CD4-positive, alpha-beta T cell treated with Interleukin-21 for 1 hour (primary cell): ENCODE measurements around the gene RXRA.

Experiments used
- DNase-seq: peaks from one replicate; pipeline ENCODE4 v3.0.0-alpha.2; 2020

Gene RXRA

DNA sequence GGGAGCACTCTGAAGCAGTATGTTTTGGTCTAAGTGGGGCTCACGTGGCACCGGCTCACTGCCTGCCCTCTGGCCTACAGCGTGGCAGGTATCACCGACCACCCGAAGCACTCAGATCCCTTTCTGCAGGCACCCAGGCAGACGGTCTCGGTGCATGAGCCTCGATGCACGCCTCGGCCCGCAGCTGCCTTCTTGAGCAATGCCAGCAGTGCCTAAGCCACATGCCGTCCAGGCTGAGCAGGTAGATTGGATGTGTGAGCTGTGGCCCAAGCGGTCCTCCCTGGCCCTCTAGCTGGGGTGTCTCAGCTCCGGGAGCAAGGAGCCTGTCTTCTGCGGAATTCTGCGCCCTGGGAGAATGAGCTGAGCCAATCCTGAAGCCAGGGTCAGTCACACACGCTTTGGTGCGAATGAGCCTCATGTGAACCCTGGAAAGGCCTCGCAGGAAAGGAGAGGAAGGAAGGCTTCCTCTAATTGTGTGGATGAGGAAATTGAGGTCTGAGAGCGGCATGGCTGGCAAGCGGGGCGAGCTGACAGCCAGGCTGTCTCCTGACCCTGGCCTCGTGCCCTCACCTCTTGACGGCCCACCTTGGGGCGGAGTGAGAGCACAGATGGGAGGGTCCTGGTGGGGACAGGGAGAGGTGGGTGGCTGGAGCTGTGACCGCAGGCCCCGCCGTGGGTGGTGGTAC is 14.4 kb downstream of the RXRA start:
- no peak for DNase-seq

DNA sequence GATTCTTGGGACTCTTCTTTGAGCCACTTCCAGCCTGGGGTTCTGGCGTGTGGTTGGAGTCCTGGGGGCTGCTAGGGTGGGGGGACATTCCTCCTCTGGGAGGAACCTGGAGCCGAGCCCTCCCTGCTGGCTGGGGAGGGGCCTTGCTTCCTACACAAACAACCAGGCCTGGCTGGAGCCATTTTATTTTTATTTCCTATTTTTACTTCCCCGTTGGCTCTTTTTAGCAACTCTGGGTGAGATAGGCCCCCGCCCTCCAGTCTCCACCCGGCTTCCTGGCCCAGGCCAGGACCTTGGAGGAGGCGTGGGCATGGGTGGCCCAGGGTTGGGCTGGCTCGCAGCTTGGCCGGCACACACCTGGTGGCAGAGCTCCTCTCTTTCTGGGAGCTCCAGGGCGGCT is 15.1 kb downstream of the RXRA start:
- no peak for DNase-seq

DNA sequence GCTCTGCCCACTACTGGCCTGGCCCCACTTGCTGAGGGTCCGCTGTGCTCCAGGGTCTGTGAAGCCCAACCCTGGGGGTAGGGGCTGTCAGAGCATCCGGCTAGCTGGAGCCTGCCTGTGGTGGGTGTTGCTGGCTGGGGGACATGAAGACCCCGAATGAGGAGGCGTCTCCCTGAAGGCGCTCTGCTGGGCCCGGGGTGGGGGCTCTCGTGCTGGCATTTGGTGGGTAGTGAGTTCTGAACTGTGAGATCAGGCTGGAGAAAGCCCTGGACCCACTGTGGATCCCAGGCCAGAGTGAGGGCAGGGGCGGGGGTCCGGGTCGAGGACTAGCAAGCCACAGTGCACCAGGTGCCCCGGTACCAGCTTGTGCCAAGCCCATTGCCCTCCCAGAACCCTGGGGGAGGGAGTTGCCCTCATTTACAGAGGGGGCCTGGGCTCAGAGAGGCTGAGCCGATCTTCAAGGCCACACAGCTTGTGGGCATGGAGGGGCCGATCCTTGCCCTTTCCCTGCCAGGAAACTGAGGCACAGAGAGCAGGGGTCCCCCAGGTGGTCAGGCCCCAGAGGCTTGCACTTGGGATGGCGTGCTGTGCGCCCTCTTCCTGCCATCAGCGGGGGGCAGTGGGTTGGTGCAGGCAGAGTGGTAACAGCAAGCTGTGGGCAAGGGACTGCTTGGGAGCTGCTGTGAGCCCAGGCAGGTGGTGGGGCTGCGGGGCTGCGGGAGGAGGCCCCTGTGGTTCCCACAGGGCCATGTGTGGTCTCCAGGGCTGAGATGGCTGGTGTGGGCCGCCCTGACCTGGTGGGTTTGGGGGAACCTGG is 15.9 kb downstream of the RXRA start:
- DNase-seq, result no peak

DNA sequence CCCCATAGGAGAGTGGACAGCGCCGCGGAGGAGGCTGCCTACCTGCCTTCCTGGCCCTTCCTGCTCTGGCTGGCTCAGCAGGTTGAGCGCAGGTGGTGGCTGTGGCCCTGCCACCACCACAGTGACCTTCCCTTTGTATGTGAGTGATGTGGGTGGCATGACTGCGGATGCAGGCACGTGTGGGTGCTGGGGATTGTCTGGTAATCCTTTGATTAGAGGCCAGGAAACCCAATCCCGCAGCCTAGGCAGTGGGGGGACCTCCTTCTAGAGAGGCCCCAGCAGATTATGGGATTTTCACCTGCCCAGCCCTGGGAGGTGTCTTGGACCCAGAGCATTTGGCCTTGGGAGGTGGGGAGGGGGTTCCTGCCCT is 16.5 kb downstream of the RXRA start:
- no peak for DNase-seq

DNA sequence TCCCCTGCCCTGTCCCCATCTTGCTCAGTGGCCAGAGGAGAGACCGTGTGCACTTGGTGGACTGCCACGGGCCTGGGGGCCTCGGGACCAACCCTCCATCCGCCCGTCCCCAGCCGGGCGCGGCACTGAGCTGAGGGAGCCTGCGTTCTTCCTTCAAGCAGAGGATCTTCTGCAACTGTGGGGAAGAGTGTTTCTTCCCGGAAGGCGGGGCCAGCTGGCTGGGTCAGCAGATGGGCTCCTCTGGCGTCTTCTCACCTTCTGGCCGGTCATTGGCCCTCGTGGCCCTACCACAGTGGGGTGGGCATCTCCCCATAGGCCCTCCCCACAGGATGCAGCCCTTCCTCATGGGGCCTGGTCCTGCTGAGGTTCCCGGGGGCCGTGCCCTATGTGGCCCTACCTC is 17.4 kb downstream of the RXRA start:
- no peak for DNase-seq

DNA sequence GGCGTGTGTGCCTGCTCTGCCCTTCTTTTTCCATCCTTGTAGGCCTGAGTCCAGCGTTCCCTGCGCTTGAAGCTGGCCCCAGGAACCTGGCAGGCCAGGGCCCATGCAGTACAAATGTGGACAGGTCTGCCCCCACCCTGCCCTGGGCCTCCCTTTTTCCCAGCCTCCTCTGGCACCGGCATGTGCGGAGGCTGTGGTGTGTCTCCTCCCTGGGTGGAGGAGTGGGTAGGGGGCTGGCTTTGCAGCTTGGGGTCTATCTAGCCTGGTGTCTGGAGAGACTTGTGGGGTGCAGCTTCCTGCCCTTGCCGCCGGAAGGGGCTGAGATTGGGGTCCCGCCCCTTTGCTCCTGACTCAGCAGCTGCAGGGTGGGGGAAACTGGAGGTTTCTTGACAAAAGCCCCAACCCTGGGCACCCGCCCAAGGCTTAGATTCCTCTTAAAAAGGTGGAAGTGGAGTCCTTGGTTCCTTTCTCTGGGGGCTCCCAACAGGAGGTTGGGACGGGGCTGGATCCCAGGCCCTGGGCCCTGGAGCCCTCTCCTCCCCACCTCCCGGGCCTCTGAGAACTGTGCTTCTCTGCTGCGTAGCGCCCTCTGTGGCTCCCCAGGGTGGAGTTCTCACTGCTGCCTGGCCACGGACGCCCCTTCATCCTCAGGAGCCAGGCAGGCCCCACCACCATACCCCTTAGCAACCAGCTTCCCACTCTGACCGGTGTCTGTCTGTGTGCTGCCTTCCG is 18.0 kb downstream of the RXRA start:
- no peak for DNase-seq

DNA sequence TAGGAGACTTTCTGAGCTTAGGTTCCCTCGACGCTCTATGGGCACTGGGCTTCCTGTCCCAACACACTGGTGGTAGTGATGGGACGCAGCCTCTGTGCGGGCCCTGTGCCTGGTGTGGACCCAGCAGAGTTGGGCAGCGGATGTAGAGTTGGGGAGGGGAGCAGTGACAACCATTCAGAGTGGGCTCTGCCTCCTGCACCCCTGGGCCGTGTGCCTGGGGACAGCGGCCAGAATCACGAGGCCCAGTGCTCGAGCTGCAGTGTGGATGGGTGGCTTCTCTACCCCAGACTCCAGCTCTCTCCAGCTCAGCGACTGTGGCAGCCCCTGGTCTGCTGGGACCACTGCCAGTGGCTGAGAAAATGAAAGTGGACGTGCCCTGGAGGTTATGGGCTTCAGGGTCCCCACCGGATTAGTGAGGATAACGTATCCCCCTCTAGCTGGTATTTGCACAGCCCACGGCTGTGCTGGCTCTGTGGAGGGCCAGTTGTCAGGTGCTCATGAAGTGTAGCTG is 18.6 kb downstream of the RXRA start:
- DNase-seq, result no peak

DNA sequence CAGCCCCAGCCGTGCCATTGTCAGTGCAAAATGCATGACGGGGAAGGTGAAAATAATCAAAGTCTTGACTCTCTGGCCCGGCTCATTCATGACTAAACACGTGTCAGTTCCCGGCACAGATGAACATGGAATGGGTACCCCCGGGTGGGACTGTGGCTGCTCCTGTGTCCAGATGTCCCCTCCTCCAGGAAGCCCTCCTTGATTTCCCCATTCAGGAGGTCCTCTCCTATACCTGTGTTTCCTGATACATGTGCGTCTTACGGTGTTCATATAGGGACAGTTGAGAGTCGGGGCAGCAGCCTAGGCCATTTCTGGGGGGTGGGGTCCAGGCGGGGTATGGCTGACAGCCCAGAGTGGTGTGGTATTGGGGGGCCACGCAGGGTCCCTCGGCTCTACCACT is 19.5 kb downstream of the RXRA start:
- DNase-seq, result no peak

DNA sequence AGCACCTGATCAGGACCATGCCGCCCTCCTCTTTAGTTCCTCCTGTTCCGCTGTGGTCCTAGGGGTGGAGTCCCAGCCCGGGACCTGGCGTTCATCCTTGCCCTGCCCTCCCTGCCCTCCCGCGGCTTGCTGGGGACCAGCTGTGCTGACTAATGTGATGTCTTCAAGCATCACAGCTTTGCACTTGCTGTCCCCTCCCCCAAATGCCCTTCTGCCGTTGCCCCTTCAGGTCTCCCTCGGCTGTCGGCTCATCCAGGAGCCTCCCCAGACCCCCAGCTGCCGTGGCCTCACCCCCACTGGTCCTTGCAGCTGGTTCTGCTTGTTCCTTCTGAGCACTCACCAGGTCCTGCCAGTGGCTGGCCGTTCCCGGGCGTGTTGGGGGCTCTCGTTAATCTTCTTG is 19.9 kb downstream of the RXRA start:
- DNase-seq, result no peak

DNA sequence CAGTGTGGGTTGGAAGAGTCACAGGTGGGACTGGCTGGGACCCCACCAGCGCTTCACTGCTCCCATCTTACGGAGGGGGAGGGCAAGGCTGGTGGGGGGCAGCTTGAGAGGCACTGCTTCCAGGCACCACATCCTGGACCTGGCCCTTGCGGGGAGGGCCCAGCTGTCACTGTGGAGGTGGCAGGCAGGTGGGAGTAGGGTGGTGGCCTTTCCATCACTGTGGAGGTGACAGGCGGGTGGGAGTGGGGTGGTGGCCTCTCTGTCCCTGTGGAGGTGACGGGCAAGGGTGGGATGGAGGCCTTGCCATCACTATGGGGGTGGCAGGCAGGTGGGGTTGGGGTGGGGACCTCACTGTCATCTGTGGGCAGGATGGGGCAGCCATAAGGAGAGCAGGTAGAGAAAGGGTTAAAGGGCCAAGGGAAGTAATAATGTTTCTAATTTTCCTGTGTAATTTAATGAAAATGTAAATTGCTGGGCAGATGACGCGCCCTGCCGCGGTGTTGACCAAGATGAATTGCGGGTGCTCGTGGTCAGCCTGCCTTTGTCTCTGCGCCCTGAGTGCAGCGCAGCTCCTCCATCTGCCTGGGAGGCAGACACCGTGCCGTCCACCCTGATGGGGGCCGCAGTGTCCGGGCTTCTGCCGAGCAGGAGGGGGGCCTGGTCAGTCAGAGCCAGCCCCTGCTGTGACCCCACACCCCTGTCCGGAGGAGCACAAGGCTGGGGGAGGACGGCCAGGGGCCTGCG is 20.8 kb downstream of the RXRA start:
- DNase-seq, result no peak

DNA sequence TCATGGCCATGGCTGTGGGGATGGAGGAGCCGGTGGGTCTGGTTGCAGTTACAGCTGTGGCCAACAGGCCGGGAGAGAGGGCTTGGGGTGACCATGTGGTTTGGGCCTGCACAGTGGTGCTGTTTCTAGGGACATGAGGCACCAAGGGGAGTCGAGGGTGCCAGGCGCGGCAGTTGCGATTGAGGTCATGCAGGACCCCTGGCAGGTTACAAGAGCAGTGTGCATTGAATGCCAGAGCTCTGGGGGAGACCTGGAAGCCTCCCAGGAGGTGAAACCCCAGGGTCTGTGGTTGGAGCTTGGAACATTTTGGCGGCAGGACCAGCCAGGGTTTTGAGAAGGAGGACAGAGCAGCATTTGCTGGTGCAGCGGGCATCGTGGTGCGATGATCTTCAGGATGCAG is 21.7 kb downstream of the RXRA start:
- DNase-seq, result no peak

DNA sequence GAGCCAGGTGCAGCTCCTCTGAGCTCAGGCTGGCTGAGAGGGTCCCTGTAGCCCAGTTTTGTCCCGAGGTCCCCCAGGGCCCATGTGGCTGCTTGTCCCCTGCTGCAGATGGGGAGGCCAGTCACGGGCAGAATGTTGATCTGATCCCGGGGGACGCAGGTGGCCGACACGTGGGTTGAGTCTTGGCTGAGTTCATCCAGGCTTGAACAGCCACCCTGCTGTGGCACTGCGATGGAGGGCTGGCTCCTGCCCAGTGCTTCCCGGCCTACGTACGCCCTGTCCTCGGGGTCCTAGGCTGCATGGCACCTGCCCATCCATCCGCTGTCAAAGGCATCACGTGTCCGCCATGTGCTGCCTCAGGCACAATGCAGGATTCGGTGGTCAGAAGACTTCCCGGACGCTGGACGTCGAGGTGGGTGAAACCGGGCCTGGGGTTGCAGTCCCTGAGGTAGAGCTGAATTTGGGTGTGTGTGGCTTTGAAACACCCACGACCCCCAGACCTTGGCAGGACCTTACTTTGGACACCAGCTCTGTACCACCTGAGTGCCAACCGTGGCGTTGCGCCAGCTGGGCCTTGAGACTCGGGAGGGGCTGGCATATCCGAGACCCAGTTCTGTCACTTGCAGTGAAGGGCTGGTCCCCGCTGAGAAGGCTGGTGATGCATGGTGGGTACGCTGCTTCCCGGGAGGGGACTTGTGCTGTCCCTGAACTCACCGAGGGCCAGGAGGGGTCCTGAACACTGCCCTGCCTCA is 22.3 kb downstream of the RXRA start:
- no peak for DNase-seq

DNA sequence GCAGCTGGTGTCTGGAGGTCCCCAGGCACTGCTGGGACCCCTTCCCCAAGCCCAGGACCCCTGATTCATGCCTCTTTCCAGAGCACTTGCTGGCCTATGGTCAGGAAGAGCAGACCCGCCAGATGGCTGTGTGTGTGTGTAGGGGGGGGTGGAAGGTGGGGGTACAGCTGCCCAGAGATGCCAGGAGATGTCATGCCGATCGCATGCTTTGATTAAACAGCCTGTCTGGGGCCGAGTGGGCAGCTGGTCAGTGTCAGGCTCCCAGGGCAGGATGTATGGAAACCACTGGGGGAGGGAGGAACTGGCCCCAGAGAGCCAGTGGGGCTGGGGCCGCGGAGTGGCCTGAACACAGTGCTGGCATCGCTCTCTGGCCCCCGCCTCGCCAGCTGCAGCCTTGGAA is 23.7 kb downstream of the RXRA start:
- DNase-seq, result no peak

DNA sequence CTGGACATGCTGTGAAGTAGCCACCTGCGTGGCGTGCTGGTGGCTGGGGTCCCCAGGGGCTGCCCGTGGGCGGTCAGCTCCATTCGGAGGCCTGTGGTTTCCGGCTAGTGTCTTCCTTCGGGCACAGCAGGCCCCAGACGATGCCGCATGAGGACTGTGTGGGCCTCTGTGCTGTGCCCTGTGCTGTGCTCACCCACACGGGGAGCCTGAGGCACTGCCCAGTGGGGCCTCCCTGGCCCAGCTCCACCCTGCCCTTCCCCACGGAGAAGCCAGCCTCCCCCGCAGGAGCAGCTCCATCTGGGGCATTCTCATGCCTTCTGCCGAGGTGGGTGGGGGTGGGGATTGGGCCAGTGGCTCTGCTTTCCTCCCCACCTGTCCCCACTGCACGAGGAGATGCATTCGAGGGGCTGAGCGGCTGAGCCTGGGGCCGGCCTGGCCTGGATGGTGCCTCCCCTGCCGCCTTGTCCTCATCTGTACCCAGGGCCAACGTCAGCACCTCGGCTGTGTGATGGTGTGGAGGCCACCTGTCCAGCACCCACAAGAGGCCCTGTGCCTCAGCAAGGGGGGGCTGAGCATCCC is 24.2 kb downstream of the RXRA start:
- DNase-seq, result no peak

DNA sequence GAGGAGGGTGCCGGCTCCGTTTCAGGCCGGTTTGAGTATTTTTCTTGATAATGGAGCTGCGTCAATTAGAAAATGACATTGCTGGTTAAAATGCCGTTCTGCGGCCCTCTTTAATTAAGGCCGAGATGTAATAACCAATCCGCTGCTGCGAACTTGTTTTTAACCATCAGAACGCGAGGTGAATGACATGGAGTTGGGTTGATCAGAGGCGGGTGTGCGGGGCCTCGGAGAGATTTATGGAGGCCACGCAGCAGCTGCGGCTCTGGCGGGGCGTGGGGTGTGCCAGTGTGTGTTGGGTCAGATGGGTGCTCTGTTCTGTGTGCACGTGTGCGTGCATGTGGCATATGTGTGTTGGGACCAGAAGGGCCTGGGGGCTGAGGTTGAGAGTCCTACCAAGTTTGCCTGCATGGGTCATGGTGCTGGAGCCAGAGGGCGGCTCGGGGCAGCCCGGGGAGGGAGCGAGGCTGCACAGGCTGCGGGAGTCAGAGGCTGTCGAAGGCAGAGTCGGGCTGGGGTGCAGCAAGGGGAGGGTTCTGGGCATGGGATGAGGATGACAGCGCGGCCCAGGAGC is 25.4 kb downstream of the RXRA start:
- DNase-seq, result no peak

DNA sequence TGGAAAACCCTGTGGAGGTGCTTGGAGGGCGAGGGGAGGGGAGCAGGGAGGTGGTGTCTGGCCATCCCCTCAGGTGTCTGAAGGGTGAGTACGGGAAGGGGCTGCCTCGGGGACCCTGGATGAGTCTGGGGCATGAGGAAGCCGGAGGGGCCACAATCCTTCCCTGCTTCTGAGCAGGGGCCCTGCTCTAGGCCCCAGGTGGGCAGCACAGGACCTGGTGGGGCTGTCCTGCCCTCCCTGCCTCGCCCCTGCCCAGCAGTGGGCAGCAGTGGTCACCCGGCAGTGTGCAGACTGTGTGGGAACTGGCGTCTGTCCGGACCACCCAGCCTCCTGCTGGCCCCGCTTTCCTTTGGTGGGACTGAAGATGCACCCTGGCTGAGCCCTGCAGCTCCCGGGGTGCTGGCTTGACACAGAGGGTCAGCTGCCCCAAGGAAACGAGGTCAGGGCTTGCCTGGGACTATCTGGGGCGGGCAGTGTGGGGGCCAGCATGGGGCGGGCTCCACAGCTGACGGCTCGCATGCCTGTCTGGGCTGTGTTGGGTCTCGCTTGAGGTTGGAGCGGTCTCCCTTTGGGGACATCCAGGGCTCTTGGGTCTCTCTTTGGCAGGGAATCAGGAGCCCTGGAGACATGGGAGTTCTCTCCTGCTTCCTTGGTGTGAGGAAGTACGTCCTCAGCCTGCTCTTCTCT is 26.1 kb downstream of the RXRA start:
- no peak for DNase-seq

DNA sequence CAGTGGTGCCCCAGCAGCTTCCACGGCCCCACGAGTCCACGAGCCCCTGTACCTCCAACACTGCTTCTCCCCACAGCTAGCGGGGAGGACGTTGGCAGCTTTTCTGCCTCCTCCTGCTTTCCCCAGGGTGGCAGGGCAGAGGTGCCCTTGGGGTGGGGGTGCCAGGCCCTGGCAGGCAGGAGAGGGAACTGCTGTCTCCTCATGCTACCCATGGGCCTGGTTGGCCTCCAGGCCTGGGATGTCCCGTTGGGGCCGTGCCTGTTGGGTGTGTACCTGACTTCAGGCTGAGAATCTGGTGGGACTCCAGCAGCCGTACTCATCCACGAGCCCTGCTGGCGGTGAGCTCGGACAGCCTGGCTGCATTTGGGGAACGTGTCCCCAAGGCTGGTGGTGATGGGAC is 27.3 kb downstream of the RXRA start:
- DNase-seq, result no peak

DNA sequence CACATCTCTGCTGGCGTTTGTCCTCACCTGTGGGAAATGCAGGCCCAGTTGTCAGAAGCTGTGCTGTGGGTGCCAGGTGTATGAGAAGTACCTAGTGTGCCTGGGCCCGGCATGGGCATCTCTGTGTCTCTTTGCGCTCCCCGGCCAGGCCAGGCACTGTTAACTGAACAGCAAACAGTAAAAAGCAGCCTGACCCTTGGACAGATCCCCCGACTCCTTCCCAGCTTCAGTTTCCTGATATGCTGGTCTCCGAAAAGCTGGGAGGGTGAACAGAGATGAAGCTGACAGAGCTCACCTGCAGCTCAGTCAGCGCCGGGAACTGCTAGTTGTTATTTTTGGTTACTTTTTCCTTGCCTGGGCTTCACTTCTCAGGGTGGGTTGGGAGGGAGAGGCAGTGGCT is 28.9 kb downstream of the RXRA start:
- no peak for DNase-seq

DNA sequence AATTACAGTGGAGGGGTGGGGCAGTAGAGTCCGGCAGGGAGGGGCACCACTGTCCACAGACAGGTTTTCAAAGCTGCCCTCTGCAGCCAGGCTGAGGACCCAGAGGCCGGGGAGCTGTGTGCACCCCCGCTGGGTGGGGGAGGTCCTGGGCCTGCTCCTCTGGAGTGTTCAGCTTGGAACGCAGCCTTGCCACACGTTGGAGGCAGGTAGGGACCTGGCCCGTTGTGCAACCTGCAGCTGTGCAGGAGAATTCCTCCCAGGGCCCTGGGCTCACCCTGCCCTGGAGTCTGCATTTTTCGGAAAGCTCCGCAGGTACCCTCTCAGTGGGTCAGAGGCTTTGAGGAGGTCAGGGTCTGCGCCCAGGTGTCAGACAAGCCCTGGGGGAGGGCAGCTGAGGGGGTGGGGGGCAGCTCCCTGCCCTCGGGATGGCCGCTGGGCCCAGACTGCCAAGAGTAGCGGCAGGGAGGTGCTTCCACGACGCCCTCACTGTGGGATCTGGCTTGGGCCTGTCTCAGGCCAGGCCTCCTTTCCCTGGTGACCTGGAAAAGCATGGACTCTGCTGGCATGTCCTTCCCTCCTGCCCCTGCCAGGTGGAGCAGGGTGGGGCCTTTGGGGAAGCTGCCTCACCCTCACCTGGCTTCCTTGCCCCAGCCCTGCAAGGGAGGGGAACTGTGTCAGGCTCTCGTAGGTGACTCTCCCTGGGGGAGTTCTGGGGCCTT is 29.5 kb downstream of the RXRA start:
- no peak for DNase-seq
